Effector CD4-positive, alpha-beta T cell (primary cell): Measurements from ENCODE around the gene TRIM42. TPM values are rescaled to one million over a fixed set of nuclear protein-coding genes. Genes with fewer than 3 reads are reported as not detected.

Experiments used
- DNase-seq: peaks from one replicate; pipeline ENCODE4 v3.0.0-alpha.2; 2020
- total RNA-seq: gene quantifications from one replicate; lab custom pipeline; 2026; lab: John Stamatoyannopoulos, UW

Gene TRIM42
- not detected for total RNA-seq

DNA sequence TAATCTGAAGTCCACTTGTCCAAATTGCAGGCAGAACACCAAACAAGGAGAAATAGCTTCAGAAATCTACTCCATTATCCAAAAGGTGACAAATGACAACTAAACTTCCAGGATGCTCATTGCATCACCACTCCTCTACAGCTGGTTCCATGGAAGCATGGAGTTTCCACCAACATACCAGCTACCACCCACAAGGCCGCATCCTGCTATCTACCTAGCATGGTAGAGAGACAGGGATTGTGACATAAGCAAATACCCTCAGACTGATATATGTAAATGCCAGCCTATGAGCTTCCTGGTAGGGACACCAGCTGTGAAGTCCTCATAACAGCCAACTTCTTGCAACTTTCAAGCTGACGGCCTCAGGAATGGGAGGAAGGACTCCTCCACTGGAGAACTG lies at the start of gene TRIM42:
Gene TRIM42 (plus strand): TSS at position 301 of the 400 bp plus-strand sequence. CDS start 166 bp downstream, outside the sequence.
- DNase-seq = no peak

DNA sequence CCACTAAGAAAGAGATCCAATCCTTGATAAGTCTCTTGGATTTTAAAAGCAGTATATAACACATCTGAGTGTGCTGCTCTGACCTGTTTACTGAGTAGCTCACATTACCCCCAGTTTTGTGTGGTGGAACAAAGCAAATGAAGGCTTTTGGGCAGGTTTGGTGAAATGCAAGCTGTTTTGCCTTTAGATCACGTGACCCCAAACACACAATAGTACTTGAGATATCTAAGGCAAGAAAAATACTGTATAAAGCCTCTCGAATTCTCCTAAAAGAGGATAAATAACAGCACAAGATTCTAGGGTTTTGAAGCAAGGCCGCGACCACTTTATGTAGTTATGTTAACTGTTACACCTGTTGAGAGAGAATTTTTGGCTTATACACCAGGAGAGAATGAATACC lies 49.3 kb upstream of the TRIM42 start:
- DNase-seq = no peak

DNA sequence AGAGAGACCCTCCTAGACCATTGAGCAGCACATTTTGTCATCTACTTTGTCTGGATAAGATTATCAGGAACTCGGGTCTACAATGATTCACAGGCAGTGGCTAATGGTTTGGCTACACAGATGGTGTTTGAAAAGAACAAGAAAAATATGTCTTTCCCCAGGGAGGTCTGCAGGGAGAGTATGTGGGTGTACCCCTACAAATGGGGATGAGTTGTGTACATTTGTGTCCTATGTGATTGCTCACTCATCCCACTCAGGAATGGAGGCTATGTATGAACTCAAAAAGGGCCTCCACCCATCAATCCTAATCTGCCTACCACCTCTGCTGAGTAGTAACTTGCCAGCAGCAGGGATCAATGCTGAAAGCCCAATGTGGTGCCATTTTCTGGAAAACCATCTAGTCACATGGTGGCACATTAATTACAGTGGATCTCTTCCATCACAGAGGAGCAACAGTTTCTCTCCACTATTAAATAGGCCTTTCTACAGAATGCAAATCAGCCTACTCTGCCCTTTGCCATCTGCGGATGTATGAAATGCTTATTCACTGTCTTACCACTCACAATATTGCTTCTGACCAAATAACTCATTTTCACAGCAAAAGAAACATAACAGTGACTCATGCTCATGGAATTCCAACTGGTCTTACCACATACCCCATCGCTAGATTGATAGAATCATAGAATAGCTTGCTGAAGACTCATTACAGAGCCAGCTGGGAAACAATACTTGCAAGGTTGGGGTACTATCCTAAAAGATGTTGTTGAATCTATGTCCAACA lies 48.3 kb upstream of the TRIM42 start:
- no peak for DNase-seq

DNA sequence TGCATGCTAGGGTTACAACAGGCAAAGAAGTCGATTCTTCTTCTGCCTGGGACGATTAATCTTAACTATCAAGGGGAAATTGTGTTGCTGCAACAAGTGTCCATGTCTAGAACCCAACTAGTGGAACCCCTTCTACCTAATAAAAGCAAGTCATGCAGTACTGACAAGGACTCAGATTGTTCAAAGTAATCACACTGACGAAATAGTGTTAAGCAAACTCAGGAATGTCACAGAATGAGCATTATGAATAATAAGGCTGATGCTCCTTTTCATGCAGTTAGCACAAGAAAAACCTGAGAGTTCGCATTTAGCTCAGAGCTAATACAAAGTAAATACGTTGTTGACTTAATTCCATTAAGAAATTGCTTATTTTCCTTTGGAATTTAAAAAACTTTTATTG lies 47.5 kb upstream of the TRIM42 start:
- DNase-seq = no peak

DNA sequence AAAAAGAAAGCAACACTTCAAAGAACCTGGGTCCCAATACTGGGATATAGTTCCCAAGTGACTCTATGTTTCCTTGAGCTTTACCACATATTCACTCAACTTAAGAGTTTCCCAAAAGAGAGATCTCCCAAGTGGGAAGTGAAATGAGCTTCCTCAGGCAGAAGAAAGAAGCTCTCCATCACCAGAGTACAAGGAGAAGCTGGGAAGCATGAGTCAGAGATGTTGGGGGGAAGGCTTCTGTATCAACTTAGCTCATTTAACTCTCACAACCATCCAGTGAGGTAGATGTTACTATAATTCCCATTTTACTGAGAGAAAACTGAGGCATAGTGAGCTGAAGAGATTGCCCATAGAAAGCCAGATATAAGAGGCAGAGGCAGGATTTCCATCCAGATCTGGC lies 47.0 kb upstream of the TRIM42 start:
- no peak for DNase-seq

DNA sequence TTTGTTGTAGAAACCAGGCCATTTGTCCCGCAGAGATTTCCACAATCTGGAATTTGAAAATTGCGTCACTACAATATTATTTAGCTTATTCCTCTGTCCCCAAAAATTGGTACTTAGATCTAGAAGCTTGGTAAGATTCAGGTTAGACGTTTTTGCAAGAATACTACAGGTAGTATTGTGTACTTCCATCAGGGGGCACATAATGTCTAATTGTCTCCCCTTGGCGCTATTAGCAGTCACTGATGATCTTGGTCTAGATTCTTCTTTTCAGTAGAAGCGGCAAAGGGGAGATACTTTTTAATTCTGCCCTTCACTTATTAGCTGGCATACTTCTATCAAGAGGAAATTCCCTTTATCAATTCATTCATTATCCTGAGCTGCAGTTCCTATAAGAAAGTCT lies 42.6 kb upstream of the TRIM42 start:
- DNase-seq = no peak

DNA sequence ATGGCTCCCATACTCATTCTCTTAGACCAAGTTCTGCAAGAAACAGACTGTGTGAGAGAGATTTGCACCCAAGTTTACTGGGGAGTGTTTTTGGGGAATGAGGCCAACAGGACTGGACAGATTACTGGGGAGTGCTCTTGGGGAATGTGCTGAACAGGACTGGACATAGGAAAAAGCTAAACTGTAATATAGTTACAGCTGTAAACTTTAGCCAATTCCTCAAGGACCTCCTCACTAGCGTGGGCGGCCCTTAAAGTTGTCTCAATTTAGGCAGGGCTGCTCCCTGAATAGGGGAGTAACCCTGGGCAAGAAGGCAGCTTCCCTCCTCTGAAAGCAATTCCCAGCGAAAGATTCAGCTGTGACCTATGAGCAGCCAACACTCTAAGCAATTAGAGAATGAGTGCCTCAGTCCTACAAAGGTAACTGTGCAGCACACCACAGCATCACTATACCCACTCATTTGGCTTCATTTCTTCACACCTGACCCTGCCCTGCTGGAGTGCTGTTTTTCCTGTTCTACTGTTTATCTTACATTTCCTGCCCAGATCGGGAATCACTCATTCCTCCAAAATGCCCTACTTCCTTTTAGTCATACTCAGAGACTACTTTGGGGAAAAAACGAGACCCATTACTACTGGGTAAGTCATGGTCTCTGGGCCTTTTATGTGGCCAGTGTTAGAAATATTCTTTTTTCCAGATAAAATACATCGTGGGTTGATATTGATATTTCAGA lies 41.3 kb upstream of the TRIM42 start:
- DNase-seq = no peak

DNA sequence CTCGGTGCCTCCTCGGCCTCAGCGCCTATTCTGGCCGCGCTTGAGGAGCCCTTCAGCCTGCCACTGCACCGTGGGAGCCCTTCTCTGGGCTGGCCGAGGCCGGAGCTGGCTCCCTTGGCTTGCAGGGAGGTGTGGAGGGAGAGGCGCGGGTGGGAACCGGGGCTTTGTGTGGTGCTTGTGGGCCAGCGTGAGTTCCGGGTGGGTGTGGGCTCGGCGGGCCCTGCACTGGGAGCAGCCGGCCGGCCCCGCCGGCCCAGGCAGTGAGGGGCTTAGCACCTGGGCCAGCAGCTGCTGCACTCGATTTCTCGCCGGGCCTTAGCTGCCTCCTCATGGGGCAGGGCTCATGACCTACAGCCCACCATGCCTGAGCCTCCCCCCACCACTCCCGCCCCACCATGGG lies 26.6 kb upstream of the TRIM42 start:
- DNase-seq = no peak

DNA sequence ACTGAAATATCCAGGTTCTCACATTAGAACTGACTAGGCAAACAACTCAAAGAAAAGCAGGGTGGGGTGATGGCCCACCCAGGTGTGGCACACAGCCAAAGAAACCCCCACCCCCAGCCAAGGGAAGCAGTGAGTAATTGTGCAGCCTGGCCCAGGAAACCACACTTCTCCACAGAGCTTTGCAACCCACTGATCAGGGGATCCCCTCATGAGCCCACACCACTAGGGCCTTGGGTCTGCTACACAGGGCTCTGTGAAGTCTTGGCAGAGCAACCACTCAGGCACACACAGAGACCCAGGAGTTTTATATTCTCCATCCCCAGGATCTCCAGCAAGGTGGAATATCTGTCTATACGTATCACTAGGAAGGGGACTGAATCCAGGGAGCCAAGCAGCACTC lies 22.2 kb upstream of the TRIM42 start:
- DNase-seq = no peak

DNA sequence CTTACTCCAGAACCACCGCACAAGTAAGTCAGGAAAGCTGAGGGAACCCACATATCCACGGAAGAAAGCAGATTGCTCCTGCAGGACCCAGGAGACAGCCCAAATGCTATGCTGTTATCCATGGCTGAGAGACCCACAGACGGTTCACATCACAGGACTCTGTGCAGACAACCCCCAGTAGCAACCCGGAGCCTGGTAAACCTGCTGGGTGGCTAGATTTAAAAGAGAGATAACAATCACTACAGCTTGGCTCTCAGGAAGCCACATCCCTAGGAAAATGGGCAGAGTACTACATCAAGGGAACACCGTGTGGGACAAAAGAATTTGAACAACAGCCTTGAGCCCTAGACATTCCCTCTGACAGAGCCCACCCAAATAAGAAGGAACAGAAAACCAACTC lies 13.8 kb upstream of the TRIM42 start:
- DNase-seq = no peak

DNA sequence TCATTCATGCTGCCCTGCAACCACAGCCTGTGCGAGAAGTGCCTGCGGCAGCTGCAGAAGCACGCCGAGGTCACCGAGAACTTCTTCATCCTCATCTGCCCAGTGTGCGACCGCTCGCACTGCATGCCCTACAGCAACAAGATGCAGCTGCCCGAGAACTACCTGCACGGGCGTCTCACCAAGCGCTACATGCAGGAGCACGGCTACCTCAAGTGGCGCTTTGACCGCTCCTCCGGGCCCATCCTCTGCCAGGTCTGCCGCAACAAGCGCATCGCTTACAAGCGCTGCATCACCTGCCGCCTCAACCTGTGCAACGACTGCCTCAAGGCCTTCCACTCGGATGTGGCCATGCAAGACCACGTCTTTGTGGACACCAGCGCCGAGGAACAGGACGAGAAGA lies 4.7 kb downstream of the TRIM42 start:
- no peak for DNase-seq

DNA sequence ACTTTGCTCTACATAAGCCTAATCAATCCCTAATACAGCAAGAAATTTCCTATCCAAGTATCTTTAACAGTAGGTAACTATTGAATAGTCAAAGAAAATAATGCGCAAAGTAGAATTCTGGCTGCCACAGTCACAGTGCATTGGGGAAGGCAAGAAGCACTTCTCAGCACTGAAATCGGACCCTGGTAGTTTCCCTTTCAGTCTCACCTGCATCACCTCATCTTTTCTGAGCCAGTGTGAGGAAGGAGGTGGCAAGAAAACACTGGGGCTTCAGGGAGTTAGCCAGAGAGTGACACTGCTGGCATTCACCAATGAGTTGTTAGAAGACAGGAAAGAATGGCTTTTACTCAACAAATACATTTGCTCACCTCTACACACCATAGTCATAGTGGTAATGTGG lies 8.3 kb downstream of the TRIM42 start:
- no peak for DNase-seq

DNA sequence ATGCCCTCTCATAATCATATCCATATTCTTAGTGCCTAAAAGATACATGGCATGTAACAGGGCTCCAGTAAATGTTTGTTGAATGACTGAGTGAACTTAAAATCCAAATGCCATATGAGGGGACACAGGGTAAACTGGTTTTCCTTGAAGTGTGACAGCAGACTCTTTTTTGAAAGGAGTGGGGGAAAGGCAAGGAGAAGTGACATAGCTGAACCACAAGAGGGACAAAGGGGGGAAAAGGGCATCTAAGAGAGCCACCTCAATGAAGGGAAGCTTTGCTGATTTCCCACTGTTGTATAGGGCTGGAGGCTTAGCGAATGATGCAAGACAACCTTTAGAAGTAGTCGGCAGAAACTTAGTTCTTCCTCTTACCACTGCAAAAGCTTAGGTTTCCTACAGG lies 9.1 kb downstream of the TRIM42 start:
- DNase-seq = no peak

DNA sequence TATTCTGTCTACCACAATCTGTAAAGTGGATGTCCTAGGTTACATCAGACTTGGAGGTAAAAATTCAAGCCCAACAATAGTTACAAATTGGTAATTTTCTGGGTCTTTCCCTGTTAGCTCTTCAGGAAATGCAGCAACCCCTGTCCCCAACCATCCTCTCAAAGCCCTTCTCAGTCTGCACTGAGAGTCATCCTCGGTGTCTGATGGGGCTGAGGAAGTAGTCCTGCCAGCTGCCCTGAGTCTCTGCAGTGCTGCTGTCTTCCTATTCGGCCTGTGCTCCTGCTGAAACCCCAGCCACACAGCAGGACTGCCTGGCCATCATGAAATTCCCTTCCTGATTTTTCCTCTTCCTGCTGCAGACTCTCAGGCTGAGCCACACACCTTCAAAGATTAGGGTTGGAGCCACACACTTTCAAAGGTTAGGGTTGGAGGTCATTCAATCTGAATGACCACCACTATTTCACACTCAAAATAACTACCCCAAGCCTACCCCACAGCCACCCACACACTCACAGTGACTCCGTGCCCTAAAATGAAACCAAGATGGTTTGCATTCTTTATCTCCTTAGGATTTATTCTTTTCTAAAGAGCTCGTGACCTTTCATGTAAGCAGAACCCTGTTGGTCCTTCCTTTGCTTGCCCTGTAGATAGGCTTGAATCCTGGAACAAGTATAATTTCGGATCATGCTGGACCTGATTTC lies 17.6 kb downstream of the TRIM42 start:
- DNase-seq = no peak

DNA sequence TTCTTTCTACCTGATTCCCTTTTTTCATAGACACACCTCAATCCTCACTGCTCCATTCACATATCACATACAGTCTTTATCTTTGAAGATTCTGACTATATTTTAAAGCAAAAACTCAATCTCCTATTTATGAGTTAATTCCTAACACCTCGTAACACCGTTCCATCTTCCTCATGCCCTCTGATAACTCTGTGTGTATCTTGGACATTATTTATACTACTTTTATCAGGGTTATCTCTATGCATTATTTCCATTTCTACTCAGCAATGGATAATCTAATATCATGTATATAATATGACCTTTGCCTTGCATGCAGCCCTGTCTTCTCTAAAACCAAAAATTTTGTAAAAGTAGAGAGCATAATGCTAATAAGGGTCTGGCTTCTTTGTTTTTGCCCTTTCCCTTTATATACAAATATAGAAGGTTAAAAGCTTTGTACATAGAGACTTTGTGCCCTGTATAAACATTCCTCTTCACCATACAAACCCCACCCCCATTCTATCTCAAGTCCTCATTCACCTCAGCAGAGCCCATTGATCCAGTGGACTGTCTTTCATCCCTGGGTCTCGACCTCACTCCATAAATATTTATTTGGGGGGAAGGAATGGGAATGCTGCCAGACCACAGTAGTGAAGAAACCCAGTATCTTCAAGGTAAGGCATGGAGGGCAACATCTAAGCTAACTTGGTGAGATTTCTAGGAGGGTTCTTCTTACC lies 21.8 kb downstream of the TRIM42 start:
- DNase-seq = no peak

DNA sequence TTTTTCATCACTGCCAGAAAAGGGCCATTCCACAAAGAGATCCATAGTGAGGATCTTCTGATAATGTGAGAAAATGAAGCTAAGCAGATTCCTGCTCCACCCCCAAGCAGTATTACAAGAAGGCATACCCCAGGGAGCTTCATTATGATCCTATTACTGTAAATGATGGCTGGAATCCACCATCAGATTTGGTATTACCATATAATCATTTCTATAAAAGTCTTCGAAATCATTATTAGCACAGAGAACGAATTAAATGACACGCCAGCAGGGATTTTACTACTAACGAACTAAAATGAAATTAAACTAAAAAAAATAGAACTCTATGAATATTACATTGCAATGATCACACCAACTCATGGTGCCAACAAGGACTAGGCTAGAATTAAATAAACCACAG lies 24.4 kb downstream of the TRIM42 start:
- DNase-seq = no peak

DNA sequence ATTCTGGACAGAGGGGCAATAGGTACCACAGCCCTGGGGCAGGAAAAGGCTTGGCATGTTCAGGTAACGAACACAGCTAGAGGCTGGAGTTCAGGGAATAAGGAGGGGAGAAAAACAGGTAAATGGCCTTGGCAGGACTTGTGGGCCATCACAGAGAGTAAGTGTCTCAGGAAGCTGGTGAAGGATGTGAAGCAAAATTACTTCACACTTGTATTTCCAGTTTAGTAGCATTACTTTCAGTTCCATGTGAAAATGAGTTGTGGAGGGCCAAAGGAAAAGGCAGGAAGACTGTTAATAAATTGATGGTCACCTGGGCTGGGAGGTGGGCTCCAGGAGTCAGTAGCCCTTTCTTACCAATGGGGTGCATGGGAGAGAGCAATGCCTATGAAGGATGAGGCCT lies 25.6 kb downstream of the TRIM42 start:
- DNase-seq = no peak

DNA sequence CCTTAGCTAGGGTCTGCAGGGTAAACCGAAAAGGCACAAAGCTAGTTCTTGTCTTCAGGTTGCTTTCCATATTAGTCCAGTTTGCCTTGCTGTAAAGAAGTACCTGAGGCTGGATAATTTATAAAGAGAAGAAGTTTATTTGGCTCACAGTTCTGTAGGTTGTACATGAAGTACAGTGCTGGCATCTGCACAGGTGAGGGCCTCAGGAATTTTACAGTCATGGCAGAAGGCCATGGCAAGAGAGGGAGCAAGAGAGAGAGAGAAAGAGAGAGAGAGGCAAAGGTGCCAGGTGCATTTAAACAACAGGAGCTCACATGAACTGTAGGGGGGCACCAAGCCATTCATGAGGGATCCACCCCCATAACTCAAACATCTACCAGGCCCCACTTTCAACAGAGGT lies 26.9 kb downstream of the TRIM42 start:
- DNase-seq = no peak

DNA sequence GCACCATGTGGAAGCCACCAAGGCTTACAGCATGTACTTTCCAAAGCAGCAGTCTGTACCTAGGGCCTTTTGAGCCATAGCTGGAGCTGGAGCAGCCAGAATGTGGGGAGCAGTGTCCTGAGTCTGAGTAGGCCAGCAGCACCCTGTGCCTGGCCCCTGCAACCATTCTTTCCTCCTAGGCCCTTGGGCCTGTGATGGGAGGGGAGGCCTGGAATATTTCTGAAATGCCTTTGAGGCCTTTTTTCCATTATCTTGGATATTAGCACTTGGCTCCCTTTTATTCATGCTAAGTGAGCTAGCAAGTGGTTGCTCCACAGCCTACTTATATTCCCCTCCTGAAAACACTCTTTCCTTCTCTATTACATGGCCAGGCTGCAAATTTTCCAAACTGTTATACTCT lies 28.1 kb downstream of the TRIM42 start:
- DNase-seq = no peak

DNA sequence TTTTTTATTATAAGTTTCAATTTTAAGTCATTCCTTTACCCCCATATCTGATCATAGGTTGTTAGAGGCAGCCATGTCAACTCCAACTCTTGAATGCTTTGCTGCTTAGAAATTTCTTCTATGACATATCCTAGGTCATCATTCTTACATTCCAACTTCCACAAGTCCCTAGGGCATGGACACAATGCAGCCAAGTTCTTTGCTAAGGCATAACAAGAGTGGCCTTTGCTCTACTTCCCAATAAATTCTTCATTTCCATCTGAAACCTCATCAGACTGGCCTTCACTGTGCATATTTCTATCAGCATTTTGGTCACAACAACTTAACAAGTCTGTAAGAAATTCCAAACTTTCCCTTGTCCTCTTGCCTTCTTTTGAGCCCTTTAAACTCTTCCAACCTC lies 28.5 kb downstream of the TRIM42 start:
- no peak for DNase-seq

DNA sequence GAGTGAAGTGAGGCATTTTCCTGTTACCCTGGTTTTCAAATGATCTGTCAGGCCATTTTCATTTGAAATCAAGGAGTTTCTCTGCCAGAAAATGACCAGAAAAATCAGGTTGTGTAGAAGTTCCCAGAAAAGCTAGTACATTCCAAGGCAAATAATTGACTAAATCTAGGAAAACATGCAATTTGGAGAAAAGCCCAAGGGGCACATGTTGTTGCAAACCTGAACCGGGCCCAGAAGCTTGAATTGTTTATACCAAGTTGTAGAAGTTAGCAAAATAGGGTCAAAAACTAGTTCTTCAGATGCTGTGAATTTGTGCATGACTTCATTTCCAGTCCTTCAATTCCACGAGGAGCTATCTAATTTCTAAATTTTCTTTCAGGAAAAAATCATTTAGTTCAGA lies 31.0 kb downstream of the TRIM42 start:
- DNase-seq = no peak

DNA sequence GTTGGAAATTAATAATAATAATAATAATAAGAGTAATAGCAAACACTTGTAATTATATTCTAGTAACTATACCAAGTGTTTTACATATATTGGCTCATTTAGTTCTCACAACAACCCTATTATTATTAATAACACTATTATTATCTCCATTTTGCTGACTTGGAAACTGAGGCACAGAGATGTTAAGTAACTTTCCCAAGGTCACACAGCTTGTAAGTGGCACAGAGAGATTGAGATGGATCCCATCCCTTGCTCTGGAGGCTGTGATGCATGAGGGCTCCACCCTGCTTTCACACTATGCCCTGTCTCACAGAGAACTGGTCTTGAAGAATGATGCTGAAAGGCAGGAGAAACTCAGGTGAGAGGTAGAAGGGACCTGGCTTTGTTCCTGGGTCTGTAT lies 31.9 kb downstream of the TRIM42 start:
- DNase-seq = no peak

DNA sequence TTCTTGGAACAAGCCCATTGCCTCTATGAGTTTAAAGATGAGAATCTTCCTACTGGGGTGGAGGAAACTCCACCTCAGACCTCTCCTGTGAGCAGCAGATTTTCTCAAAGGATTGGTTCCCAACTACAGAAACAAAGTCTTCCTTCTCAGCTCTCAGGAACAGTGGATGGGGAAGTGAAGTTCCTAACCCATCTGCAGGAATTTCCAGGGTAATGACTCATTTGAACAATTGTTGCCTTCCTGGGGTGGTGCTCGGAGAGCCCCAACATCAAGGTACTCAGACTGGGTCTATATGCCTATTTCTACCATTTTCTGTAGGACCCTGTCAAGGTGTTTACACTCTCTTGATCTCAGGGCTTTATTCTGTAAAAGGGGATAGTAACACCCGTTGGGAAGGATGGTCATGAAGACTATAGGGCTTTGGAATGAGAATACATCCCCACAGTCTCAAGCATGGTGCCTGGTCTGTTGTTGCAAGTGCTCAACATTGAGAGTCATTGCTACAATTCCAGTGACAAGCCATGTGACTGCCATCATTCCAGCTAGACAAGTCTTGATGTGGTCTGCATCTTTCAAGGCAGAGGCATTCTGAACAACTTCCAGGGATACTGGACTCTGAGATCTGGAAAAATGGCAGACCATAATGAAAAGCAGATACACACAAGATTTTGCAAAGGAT lies 33.0 kb downstream of the TRIM42 start:
- DNase-seq = no peak
